PC-3 (cell line): ENCODE results near the gene FN3K.

ENCODE experiments used
- CTCF ChIP-seq: fragments of 300-600 bp; sonication (generic); conservative IDR thresholded peaks from 2 replicates; pipeline ENCODE4 v1.5.1; 2017; ENCODE audit warnings: antibody characterized with exemption, low read depth, mild to moderate bottlenecking, low read length
- EZH2phosphoT487 ChIP-seq: fragments of 300-600 bp; sonication (generic); IDR thresholded peaks from 2 replicates; pipeline ENCODE4 v1.6.1; 2018; ENCODE audit warnings: mild to moderate bottlenecking, antibody characterized with exemption, low read length, borderline replicate concordance

- no peak for TF ChIP-seq CTCF
- no peak for TF ChIP-seq EZH2phosphoT487
Observed at GRCh38 chr17:82690786-82691489, 44.5 kb upstream of the FN3K start.
